ENCODE data around the gene ARMS2.

The ARMS2 gene

GRCh38 chr10:122454071-122454470 lies 382 bp upstream of the ARMS2 start:
- DNase-seq = no peak

- no peak for DNase-seq
These were observed 1.1 kb downstream of the ARMS2 start for GRCh38 chr10:122455376-122456079.

- no peak for DNase-seq
These were observed 3.5 kb downstream of the ARMS2 start for GRCh38 chr10:122457934-122458333.

GRCh38 chr10:122458693-122459092 lies 4.2 kb downstream of the ARMS2 start:
- DNase-seq = no peak

- DNase-seq = no peak
These were observed 5.3 kb downstream of the ARMS2 start for GRCh38 chr10:122459561-122460273.

GRCh38 chr10:122460891-122461293 lies 6.4 kb downstream of the ARMS2 start:
- DNase-seq = no peak

GRCh38 chr10:122461367-122461728 lies 6.9 kb downstream of the ARMS2 start, which contains the start of gene HTRA1:
Gene HTRA1 (plus strand): TSS chr10:122461553. CDS start chr10:122461653, 100 bp downstream.
- DNase-seq = peak; percentile 55

GRCh38 chr10:122461729-122462532 lies 7.5 kb downstream of the ARMS2 start:
- peak; percentile 9 for DNase-seq

GRCh38 chr10:122462533-122463465 lies 8.3 kb downstream of the ARMS2 start:
- DNase-seq = peak; percentile 65

- DNase-seq = no peak
These were observed 9.2 kb downstream of the ARMS2 start for GRCh38 chr10:122463466-122464249.

- DNase-seq = no peak
These were observed 9.7 kb downstream of the ARMS2 start for GRCh38 chr10:122464250-122464510.

GRCh38 chr10:122464586-122464985 lies 10.1 kb downstream of the ARMS2 start:
- DNase-seq = no peak

GRCh38 chr10:122465401-122466040 lies 11.1 kb downstream of the ARMS2 start:
- no peak for DNase-seq

GRCh38 chr10:122466951-122467381 lies 12.5 kb downstream of the ARMS2 start:
- peak; percentile 69 for DNase-seq

GRCh38 chr10:122467701-122468100 lies 13.2 kb downstream of the ARMS2 start:
- peak; percentile 52 for DNase-seq

- peak; percentile 54 for DNase-seq
These were observed 14.0 kb downstream of the ARMS2 start for GRCh38 chr10:122468307-122468925.

- peak; percentile 96 for DNase-seq
These were observed 14.7 kb downstream of the ARMS2 start for GRCh38 chr10:122468926-122469781.

GRCh38 chr10:122469848-122470247 lies 15.4 kb downstream of the ARMS2 start:
- DNase-seq = no peak

GRCh38 chr10:122471531-122472177 lies 17.2 kb downstream of the ARMS2 start:
- no peak for DNase-seq
